Caco-2 (cell line): Measurements from ENCODE around the gene ZBED2. TPM values are rescaled to one million over a fixed set of nuclear protein-coding genes. Genes with fewer than 3 reads are reported as not detected.

Source experiments
- BruUV-seq: library from RNA; stranded (reverse); fragments of 400-500 nt; replicated peaks from 2 replicates; lab custom pipeline; 2021; lab: Mats Ljungman, UMichigan
- CTCF ChIA-PET: fragments of 300-600 bp; sonication (Branson Sonifier 250); formaldehyde crosslinking; loops from one replicate; lab custom pipeline; 2022; ENCODE audit warnings: antibody characterized with exemption; lab: Charles Lee
- POLR2A ChIA-PET: fragments of 300-600 bp; sonication (Branson Sonifier 250); formaldehyde crosslinking; loops from one replicate; lab custom pipeline; 2022; ENCODE audit warnings: antibody characterized with exemption; lab: Charles Lee
- DNase-seq, 2 experiments: peaks; one replicate each; pipeline versions ENCODE4 v3.0.0 to v3.0.0-alpha.2; 2020 to 2022
- H3K27me3 ChIP-seq: replicated peaks from 2 replicates; pipeline ENCODE4 v1.6.0; 2011; ENCODE audit warnings: low read length; ENCODE audit not compliant: control insufficient read depth, insufficient read depth
- H3K36me3 ChIP-seq: 2 replicates; pipeline ENCODE4 v1.5.1; 2011; ENCODE audit warnings: low read length; ENCODE audit not compliant: control insufficient read depth, insufficient read depth
- H3K4me1 ChIP-seq: fragments of 250-450 bp; sonication (Bioruptor Pico); 2 replicates; pipeline ENCODE4 v1.5.1; 2020; ENCODE audit warnings: mild to moderate bottlenecking
- H3K4me3 ChIP-seq: 2 replicates; pipeline ENCODE4 v1.5.1; 2011; ENCODE audit warnings: low read depth, mild to moderate bottlenecking, control low read depth, low read length
- H3K9me3 ChIP-seq: fragments of 250-450 bp; sonication (Bioruptor Pico); 2 replicates; pipeline ENCODE4 v1.5.1; 2020; ENCODE audit warnings: mild to moderate bottlenecking, moderate library complexity
- H3K27ac Mint-ChIP-seq: one replicate; pipeline ENCODE4 v1.8.0; 2022; ENCODE audit warnings: mixed read lengths; ENCODE audit not compliant: unreplicated experiment
- H3K27me3 Mint-ChIP-seq: one replicate; pipeline ENCODE4 v1.8.0; 2022; ENCODE audit warnings: mixed read lengths; ENCODE audit not compliant: insufficient read depth, unreplicated experiment
- H3K36me3 Mint-ChIP-seq: one replicate; pipeline ENCODE4 v1.8.0; 2022; ENCODE audit warnings: mild to moderate bottlenecking, mixed read lengths; ENCODE audit not compliant: insufficient read depth, unreplicated experiment
- H3K4me1 Mint-ChIP-seq: one replicate; pipeline ENCODE4 v1.8.0; 2022; ENCODE audit warnings: low read depth, mixed read lengths; ENCODE audit not compliant: unreplicated experiment
- H3K4me3 Mint-ChIP-seq: one replicate; pipeline ENCODE4 v1.8.0; 2022; ENCODE audit warnings: mild to moderate bottlenecking, moderate library complexity, mixed read lengths; ENCODE audit not compliant: unreplicated experiment
- H3K9me3 Mint-ChIP-seq: one replicate; pipeline ENCODE4 v1.8.0; 2022; ENCODE audit warnings: mixed read lengths; ENCODE audit not compliant: unreplicated experiment
- intact Hi-C: fragments of 100-400 bp; cut with micrococcal nuclease; formaldehyde crosslinking; loops from one replicate; pipeline ENCODE4 v1.10.0; 2022; ENCODE audit not compliant: unreplicated experiment
- total RNA-seq: library from RNA; stranded (reverse); gene quantifications from 2 replicates; pipeline ENCODE4 v1.2.3, GENCODE V29; 2022
- TF ChIP-seq, protein P1 (sequence below), 2 experiments: fragments of 200-600 bp in 1 of 2; IDR thresholded peaks; 1 replicate in 1 of 2; 2 replicates in 1 of 2; pipeline versions ENCODE4 v1.5.1 to v1.8.0; 2011 to 2022; ENCODE audit warnings: antibody characterized with exemption in 1 of 2, control low read depth in 1 of 2, inconsistent platforms in 1 of 2, low read depth in 1 of 2, low read length in 1 of 2, mild to moderate bottlenecking in 1 of 2, moderate library complexity in 1 of 2; ENCODE audit not compliant: insufficient read depth in 1 of 2, severe bottlenecking in 1 of 2, unreplicated experiment in 1 of 2

The ZBED2 gene
- total RNA-seq, 1 experiment from 2014 or later = 0.20 TPM

DNA sequence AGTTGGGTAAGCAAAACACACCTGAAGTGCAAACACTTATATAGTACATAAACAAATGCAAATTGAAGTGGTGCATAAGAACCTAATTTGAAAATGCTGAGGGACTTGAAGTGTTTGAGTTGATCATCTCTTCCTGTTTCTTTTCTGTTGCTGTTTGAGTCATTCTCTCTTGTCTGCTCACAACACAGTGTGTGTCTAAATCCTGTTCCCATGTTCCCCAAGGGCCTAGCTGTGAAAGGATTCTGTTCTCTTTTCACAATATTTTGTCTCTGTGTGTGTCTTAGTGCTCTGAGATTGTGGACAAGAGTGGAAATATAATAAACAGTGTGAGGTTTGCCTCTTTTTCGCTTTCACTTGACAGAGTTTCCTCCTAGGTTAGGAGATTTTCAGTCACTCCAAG, 47.1 kb downstream of the ZBED2 start:
- Mint-ChIP-seq H3K4me1 (no peaks in the 10 kb centered on the region), H3K27me3 (no peaks in the 10 kb centered on the region), H3K4me3 (no peak overlapping the region), H3K27ac (no peak overlapping the region), H3K36me3 (no peaks in the 10 kb centered on the region), H3K9me3 (no peaks in the 10 kb centered on the region)
- H3K27me3 ChIP-seq = no peaks in the 10 kb centered on the region
- peaks cover 5% of the 10 kb centered on the region; the same call in 1 of the 2 replicates for H3K4me1 ChIP-seq
- H3K36me3 ChIP-seq = no peaks in the 10 kb centered on the region
- no peak for DNase-seq
- POLR2A ChIA-PET = no interaction called here
- TF ChIP-seq, protein P1, sequence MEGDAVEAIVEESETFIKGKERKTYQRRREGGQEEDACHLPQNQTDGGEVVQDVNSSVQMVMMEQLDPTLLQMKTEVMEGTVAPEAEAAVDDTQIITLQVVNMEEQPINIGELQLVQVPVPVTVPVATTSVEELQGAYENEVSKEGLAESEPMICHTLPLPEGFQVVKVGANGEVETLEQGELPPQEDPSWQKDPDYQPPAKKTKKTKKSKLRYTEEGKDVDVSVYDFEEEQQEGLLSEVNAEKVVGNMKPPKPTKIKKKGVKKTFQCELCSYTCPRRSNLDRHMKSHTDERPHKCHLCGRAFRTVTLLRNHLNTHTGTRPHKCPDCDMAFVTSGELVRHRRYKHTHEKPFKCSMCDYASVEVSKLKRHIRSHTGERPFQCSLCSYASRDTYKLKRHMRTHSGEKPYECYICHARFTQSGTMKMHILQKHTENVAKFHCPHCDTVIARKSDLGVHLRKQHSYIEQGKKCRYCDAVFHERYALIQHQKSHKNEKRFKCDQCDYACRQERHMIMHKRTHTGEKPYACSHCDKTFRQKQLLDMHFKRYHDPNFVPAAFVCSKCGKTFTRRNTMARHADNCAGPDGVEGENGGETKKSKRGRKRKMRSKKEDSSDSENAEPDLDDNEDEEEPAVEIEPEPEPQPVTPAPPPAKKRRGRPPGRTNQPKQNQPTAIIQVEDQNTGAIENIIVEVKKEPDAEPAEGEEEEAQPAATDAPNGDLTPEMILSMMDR (IDR thresholded peaks at IDR 0.05; ENCODE audit: insufficient read depth in 1 of 2, low read depth in 1 of 2, low read length in 1 of 2, severe bottlenecking in 1 of 2, unreplicated experiment in 1 of 2) = no peak
- no peak overlapping the region for H3K4me3 ChIP-seq
- intact Hi-C loops = no loop called here
- H3K9me3 ChIP-seq = no peaks in the 10 kb centered on the region
- BruUV-seq = no TSS peak
- CTCF ChIA-PET = no interaction called here

DNA sequence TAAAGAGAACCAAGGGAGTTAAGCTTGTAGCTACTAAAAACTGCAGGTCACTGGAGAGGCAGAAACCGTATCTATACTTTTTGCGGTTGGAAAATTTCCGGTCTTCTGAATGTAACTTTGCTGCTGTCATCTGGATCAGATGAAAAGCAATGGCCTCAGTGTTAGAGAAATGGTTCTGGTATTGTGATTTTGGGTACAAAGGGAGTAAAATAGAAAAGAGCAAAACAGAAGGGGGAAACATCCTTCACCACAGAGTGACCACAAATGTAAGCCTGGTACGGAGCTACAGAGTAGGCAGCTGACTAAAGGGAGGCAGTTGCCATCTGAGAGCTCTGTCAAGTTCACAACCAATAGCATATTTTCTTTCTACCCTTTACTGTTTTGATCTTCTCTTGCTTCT, 47.5 kb downstream of the ZBED2 start:
- H3K9me3 ChIP-seq = no peaks in the 10 kb centered on the region
- no peaks in the 10 kb centered on the region for H3K36me3 ChIP-seq
- no peak overlapping the region for H3K4me3 ChIP-seq
- TF ChIP-seq, protein P1 (IDR thresholded peaks at IDR 0.05; ENCODE audit: insufficient read depth in 1 of 2, low read depth in 1 of 2, low read length in 1 of 2, severe bottlenecking in 1 of 2, unreplicated experiment in 1 of 2) = no peak
- Mint-ChIP-seq H3K4me3 (no peak overlapping the region), H3K27ac (no peak overlapping the region), H3K4me1 (no peaks in the 10 kb centered on the region), H3K27me3 (no peaks in the 10 kb centered on the region), H3K36me3 (no peaks in the 10 kb centered on the region), H3K9me3 (no peaks in the 10 kb centered on the region)
- intact Hi-C loops = no loop called here
- DNase-seq = no peak
- POLR2A ChIA-PET = no interaction called here
- H3K27me3 ChIP-seq = no peaks in the 10 kb centered on the region
- H3K4me1 ChIP-seq = peaks cover 5% of the 10 kb centered on the region; the same call in 1 of the 2 replicates
- BruUV-seq = no TSS peak
- CTCF ChIA-PET = no interaction called here

GRCh38 chr3:111545349-111545748, 49.8 kb downstream of the ZBED2 start:
- Mint-ChIP-seq H3K9me3 (no peaks in the 10 kb centered on the region), H3K27me3 (no peaks in the 10 kb centered on the region), H3K4me1 (no peaks in the 10 kb centered on the region), H3K36me3 (no peaks in the 10 kb centered on the region), H3K27ac (no peak overlapping the region), H3K4me3 (no peak overlapping the region)
- Histone ChIP-seq H3K27me3 (no peaks in the 10 kb centered on the region), H3K4me1 (peaks cover 5% of the 10 kb centered on the region; the same call in 1 of the 2 replicates), H3K4me3 (no peak overlapping the region), H3K36me3 (no peaks in the 10 kb centered on the region), H3K9me3 (no peaks in the 10 kb centered on the region)
- no peak for DNase-seq
- ChIA-PET CTCF (no interaction called here), POLR2A (no interaction called here)
- intact Hi-C loops = no loop called here
- BruUV-seq = no TSS peak
- TF ChIP-seq, protein P1 (IDR thresholded peaks at IDR 0.05; ENCODE audit: insufficient read depth in 1 of 2, low read depth in 1 of 2, low read length in 1 of 2, severe bottlenecking in 1 of 2, unreplicated experiment in 1 of 2) = no peak

Other genes starting within 250 kb of the ZBED2 start
- 0.59 and 1.5 TPM in 2 replicates for gene CD96, start 53.1 kb downstream of the ZBED2 start, total RNA-seq
- 25.8 and 36.6 TPM in 2 replicates for gene PLCXD2, start 79.3 kb upstream of the ZBED2 start, total RNA-seq